CD4-positive, alpha-beta T cell treated with Interleukin-4 for 4 hours (primary cell): ENCODE measurements around the gene RAET1E.
"Not testable (repeated sequence)": the region's sequence is repeated elsewhere in the genome, so short reads cannot be mapped to it uniquely, and the experiment has no call there.

Experiments used
- DNase-seq: peaks from one replicate; pipeline ENCODE4 v3.0.0-alpha.2; 2020

The RAET1E gene

DNA sequence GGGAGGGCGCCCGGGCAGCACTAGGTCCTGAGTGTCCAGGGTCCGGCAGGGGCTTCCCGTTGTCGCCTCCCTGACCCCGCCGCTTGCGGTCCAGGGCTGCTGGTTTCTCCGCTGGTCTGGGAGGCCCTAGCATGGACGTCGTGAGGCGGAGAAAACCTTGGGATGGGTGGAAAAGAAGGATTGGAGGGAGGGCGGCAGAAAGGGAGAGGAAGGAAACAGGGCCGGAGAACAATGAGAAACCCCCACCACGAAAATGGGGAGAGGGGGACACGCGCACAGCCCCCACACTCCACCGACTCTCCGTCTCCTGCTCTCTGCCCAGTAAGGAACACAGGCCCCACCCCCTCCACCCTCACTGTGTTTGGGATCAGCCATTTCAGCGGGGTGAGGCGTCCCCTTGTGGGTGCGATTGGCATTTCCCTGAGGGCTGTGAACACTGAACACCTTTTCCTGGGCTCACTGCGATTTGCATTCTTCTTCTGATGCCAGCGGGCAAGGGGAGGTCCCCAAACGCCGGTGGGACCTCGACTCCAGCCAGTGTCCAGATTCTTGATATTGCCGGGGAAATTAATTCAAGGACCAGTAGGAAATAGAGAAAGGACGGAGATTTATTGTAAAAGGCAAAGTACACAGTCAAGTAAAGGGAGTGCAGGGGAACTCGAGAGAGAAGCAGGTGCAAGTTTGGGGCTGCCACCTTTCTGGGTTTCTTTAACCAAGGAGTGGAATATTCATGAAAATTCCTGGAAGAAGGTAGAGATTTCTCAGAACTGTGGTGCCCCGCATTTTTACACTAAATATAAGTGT, 28.3 kb upstream of the RAET1E start:
- DNase-seq, result peak; percentile 65

- DNase-seq, result no peak
These were observed 27.5 kb upstream of the RAET1E start for GRCh38 chr6:149925253-149925973.

- no peak for DNase-seq
These were observed 27.0 kb upstream of the RAET1E start for GRCh38 chr6:149924933-149925252.

- no peak for DNase-seq
These were observed 26.5 kb upstream of the RAET1E start for GRCh38 chr6:149924206-149924932.

GRCh38 chr6:149923327-149923986, 25.5 kb upstream of the RAET1E start:
- DNase-seq, result no peak

GRCh38 chr6:149922642-149923326, 24.9 kb upstream of the RAET1E start, which contains the start of gene RAET1G:
RAET1G (minus strand) TSS chr6:149923121; CDS start chr6:149923010, 111 bp downstream.
- peak; percentile 84 for DNase-seq

DNA sequence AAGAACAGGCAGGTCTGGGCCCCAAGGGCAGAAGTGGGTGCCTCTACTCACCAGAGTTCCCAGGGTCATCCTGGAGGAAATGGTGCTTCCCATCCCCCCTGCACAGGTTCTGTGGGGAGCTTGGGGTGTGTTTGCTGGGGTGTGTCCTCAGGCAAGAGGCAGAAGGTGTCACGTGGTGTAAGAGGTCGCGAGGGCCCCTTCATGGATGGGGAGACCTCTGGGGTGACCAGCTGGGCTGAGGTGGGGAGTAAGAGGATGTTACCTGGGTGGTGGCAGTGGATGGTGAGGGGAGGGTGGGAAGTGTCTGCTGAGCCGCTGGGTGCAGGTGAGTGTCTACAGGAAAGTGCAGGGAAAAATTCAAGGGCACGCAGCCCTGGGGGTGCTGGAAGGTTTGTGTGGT, 24.2 kb upstream of the RAET1E start:
- DNase-seq, result not testable (repeated sequence)

GRCh38 chr6:149921361-149921760, 23.4 kb upstream of the RAET1E start:
- no peak for DNase-seq

DNA sequence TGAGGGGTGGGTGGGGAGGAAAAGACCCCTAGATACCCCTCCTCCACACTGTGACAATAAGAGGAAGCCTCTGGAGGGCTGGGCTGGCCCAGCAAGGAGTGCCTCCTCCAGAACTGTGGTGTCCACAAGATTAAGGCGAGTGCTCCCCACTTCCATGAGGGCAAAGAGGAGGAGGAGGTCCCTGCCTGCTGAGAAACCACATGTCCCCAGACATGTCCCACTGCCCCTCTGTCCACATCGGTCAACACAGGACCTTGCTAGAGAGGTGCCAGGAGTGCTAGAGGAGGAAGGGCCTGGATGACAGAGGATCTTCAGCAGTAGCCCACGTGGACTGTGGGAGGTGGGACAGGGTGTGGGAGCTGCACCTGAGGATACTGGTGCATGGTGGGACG, 21.9 kb upstream of the RAET1E start:
- DNase-seq, result no peak

GRCh38 chr6:149919126-149919833, 21.4 kb upstream of the RAET1E start:
- DNase-seq, result not testable (repeated sequence)

- DNase-seq, result no peak
These were observed 20.4 kb upstream of the RAET1E start for GRCh38 chr6:149918151-149918905.

GRCh38 chr6:149917679-149918078, 19.8 kb upstream of the RAET1E start:
- no peak for DNase-seq

GRCh38 chr6:149915970-149916865, 18.3 kb upstream of the RAET1E start:
- no peak for DNase-seq

DNA sequence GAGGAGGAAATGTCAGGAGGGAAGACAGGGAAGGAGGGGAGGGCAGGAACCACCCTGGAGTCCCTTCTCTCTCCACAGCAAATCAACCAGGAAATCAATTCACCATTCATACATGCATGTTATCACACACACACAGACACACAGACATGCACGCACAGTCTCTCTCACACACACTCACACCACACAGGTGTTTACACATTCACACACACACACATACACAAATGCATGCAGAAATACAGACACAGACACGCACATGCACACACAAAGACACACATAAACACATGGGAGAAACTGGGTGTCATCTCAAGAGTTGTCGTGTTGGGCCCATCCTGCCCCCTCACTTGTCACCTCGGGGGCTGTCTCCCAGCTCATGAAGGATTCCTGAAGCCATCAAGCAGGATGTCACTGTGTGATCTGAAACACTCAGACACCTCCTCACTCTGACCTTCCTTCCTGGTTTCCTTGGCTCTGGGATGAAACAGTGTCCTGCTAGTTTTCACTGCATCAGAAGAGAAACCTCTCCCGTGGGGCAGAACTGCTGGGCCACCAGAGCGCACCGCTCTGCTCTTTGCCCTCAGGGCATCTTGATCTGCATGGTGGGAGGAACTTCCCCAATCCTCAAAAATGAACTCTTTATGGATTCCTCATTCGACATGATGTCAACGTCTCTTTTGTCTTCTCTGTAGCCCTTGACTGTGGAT, 15.8 kb upstream of the RAET1E start:
- DNase-seq, result no peak

GRCh38 chr6:149913085-149913484, 15.2 kb upstream of the RAET1E start:
- no peak for DNase-seq

DNA sequence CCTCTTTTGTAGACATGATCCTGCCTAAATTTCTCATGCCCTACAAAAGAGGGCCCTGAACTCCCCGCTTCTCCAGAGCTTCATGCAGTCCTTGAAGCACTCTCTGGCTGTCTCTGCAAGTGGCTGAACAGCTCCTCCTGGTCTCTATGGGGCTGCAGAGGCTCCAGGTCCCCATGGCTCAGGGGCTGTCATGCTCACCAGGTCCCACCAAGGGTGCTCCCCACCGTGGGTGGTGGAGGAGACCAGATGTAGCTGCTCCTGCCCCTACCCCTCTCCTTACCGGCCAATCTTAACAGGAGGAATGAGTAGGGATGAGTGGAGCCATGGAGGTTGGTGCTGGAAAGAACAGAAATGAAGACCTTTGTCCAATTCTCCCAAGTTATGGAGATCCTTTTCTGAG, 14.8 kb upstream of the RAET1E start:
- DNase-seq, result not testable (repeated sequence)

- DNase-seq, result no peak
These were observed 12.8 kb upstream of the RAET1E start for GRCh38 chr6:149910721-149911151.

GRCh38 chr6:149909701-149910470, 12.0 kb upstream of the RAET1E start:
- no peak for DNase-seq
